SKM-1 treated with dmso at 0.1 percent for 144 hours (cell line): ENCODE measurements around the gene DAND5.

Experiments used
- DNase-seq: peaks from one replicate; lab custom pipeline; 2025; ENCODE audit not compliant: unreplicated experiment; lab: John Stamatoyannopoulos, UW

Gene DAND5

GRCh38 chr19:12969292-12969988 is at the start of gene DAND5:
DAND5 (plus strand) TSS chr19:12969576; CDS start chr19:12969661, 85 bp downstream.
- no peak for DNase-seq

GRCh38 chr19:12921047-12921446 is 48.3 kb upstream of the DAND5 start:
- no peak for DNase-seq

GRCh38 chr19:12922959-12923358 is 46.4 kb upstream of the DAND5 start:
- no peak for DNase-seq

- no peak for DNase-seq
Observed at GRCh38 chr19:12924621-12925310, 44.6 kb upstream of the DAND5 start.

- DNase-seq: no peak
Observed at GRCh38 chr19:12930002-12930645, 39.3 kb upstream of the DAND5 start.

- DNase-seq: no peak
Observed at GRCh38 chr19:12932392-12933286, 36.7 kb upstream of the DAND5 start.

GRCh38 chr19:12933287-12934072 is 35.9 kb upstream of the DAND5 start, which contains the start of gene FARSA:
FARSA (minus strand) TSS chr19:12933711; CDS start chr19:12933696, 15 bp downstream.
- DNase-seq: peak; percentile 79

GRCh38 chr19:12935071-12935470 is 34.3 kb upstream of the DAND5 start:
- no peak for DNase-seq

- no peak for DNase-seq
Observed at GRCh38 chr19:12936582-12936981, 32.8 kb upstream of the DAND5 start.

GRCh38 chr19:12937093-12937926 is 32.1 kb upstream of the DAND5 start:
- peak; percentile 83 for DNase-seq

GRCh38 chr19:12937927-12938778 is 31.2 kb upstream of the DAND5 start, which contains the start of gene CALR:
CALR (plus strand) TSS chr19:12938609; CDS start chr19:12938680, 71 bp downstream.
- DNase-seq: peak; percentile 96

GRCh38 chr19:12938779-12939601 is 30.4 kb upstream of the DAND5 start:
- peak; percentile 23 for DNase-seq

- no peak for DNase-seq
Observed at GRCh38 chr19:12939975-12940423, 29.4 kb upstream of the DAND5 start.

- no peak for DNase-seq
Observed at GRCh38 chr19:12940897-12941296, 28.5 kb upstream of the DAND5 start.

GRCh38 chr19:12943437-12944044 is 25.8 kb upstream of the DAND5 start:
- no peak for DNase-seq

GRCh38 chr19:12944104-12944674 is 25.2 kb upstream of the DAND5 start:
- no peak for DNase-seq
